Measurements from ENCODE around the gene INF2.

Gene INF2

GRCh38 chr14:104700225-104700651 is 10.8 kb downstream of the INF2 start:
- TF ChIP-seq, protein P1, sequence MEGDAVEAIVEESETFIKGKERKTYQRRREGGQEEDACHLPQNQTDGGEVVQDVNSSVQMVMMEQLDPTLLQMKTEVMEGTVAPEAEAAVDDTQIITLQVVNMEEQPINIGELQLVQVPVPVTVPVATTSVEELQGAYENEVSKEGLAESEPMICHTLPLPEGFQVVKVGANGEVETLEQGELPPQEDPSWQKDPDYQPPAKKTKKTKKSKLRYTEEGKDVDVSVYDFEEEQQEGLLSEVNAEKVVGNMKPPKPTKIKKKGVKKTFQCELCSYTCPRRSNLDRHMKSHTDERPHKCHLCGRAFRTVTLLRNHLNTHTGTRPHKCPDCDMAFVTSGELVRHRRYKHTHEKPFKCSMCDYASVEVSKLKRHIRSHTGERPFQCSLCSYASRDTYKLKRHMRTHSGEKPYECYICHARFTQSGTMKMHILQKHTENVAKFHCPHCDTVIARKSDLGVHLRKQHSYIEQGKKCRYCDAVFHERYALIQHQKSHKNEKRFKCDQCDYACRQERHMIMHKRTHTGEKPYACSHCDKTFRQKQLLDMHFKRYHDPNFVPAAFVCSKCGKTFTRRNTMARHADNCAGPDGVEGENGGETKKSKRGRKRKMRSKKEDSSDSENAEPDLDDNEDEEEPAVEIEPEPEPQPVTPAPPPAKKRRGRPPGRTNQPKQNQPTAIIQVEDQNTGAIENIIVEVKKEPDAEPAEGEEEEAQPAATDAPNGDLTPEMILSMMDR (IDR thresholded peaks at IDR 0.05), result no peak
- Histone ChIP-seq H3K9me3 (no peaks in the 10 kb centered on the region), H3K27me3 (no peaks in the 10 kb centered on the region), H3K4me1 (ENCODE audit: control insufficient read depth in 1 of 2, insufficient read depth in 1 of 2, low read depth in 1 of 2, low read length in 1 of 2) (no peaks in the 10 kb centered on the region), H3K36me3 (no peaks in the 10 kb centered on the region), H3K27ac (no peak overlapping the region), H3K4me3 (ENCODE audit: low read depth in 1 of 2, low read length in 1 of 2) (no peak overlapping the region)

- Histone ChIP-seq H3K4me1 (ENCODE audit: control insufficient read depth in 1 of 2, insufficient read depth in 1 of 2, low read depth in 1 of 2, low read length in 1 of 2) (no peaks in the 10 kb centered on the region), H3K27ac (no peak overlapping the region), H3K36me3 (no peaks in the 10 kb centered on the region), H3K27me3 (no peaks in the 10 kb centered on the region), H3K9me3 (no peaks in the 10 kb centered on the region), H3K4me3 (ENCODE audit: low read depth in 1 of 2, low read length in 1 of 2) (no peak overlapping the region)
- TF ChIP-seq, protein P1 (IDR thresholded peaks at IDR 0.05), result no peak
Measured at GRCh38 chr14:104700747-104701217, 11.4 kb downstream of the INF2 start.

DNA sequence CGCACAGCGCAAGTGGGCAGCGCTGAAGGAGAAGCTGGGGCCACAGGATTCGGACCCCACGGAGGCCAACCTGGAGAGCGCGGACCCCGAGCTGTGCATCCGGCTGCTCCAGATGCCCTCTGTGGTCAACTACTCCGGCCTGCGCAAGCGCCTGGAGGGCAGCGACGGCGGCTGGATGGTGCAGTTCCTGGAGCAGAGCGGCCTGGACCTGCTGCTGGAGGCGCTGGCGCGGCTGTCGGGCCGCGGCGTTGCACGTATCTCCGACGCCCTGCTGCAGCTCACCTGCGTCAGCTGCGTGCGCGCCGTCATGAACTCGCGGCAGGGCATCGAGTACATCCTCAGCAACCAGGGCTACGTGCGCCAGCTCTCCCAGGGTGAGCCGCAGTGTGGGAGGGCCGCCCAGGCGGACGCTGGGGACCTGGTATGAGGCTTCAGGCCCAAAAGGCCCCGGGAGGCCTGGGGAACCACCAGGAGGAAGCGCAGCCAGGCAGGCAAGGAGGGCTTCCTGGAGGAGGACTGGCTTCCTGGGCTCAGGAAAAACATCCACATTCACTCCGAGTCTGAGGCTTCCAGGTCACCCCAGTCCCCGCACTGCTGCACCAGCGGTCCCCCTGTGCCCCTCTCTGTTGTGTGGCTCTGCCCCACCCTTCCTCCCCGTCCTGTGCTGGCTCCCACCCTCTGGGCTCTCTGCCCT is 12.1 kb downstream of the INF2 start:
- Histone ChIP-seq H3K36me3 (no peaks in the 10 kb centered on the region), H3K4me3 (ENCODE audit: low read depth in 1 of 2, low read length in 1 of 2) (no peak overlapping the region), H3K9me3 (no peaks in the 10 kb centered on the region), H3K4me1 (ENCODE audit: control insufficient read depth in 1 of 2, insufficient read depth in 1 of 2, low read depth in 1 of 2, low read length in 1 of 2) (no peaks in the 10 kb centered on the region), H3K27me3 (no peaks in the 10 kb centered on the region), H3K27ac (no peak overlapping the region)
- TF ChIP-seq, protein P1 (IDR thresholded peaks at IDR 0.05), result no peak

DNA sequence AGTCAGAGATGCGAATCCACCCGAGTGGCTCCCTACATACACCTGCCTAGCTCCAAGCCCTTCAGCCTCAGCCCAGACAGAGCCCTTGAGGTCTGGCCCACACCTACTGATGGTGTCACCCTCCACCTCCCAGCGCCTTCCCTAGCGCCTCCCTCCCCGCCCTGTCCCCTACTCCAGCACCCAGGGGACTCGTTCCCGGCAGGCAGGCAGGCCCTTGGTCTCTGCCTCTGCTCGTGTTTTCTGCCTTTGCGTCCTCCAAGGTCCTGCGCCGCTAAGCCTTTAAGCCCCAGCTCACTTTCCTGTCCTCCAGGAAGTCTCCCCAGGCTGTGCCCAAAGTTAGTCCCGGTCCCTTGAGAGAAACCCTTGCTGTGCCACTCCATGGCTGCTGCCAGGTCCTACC is 12.7 kb downstream of the INF2 start:
- Histone ChIP-seq H3K4me1 (ENCODE audit: control insufficient read depth in 1 of 2, insufficient read depth in 1 of 2, low read depth in 1 of 2, low read length in 1 of 2) (no peaks in the 10 kb centered on the region), H3K9me3 (no peaks in the 10 kb centered on the region), H3K27me3 (no peaks in the 10 kb centered on the region), H3K36me3 (no peaks in the 10 kb centered on the region), H3K4me3 (ENCODE audit: low read depth in 1 of 2, low read length in 1 of 2) (no peak overlapping the region), H3K27ac (no peak overlapping the region)
- TF ChIP-seq, protein P1 (IDR thresholded peaks at IDR 0.05), result no peak

GRCh38 chr14:104702673-104703072 is 13.3 kb downstream of the INF2 start:
- H3K4me1 ChIP-seq (ENCODE audit: control insufficient read depth in 1 of 2, insufficient read depth in 1 of 2, low read depth in 1 of 2, low read length in 1 of 2), result no peaks in the 10 kb centered on the region
- no peak overlapping the region for H3K4me3 ChIP-seq (ENCODE audit: low read depth in 1 of 2, low read length in 1 of 2)
- no peaks in the 10 kb centered on the region for H3K27me3 ChIP-seq
- TF ChIP-seq, protein P1 (IDR thresholded peaks at IDR 0.05), result no peak
- H3K27ac ChIP-seq, result no peak overlapping the region
- H3K36me3 ChIP-seq, result no peaks in the 10 kb centered on the region
- H3K9me3 ChIP-seq, result no peaks in the 10 kb centered on the region

Measured in neutrophil (primary cell).